Head of caudate nucleus (tissue), 42 donors: Measurements from ENCODE around the gene PHACTR3.
A peak's percentile ranks its signal among the peaks of the same experiment; 100 is the strongest.

Source experiments
- DNase-seq, 42 donors: peaks; one replicate each; pipeline versions ENCODE4 v3.0.0 to v3.0.0-alpha.2; 2020 to 2021; ENCODE audit warnings: mixed read lengths in 7 of 42
- intact Hi-C: fragments of 100-400 bp; cut with DNase I; formaldehyde crosslinking; loops from one replicate; pipeline ENCODE4 v1.15.0; 2022

PHACTR3 gene

DNA sequence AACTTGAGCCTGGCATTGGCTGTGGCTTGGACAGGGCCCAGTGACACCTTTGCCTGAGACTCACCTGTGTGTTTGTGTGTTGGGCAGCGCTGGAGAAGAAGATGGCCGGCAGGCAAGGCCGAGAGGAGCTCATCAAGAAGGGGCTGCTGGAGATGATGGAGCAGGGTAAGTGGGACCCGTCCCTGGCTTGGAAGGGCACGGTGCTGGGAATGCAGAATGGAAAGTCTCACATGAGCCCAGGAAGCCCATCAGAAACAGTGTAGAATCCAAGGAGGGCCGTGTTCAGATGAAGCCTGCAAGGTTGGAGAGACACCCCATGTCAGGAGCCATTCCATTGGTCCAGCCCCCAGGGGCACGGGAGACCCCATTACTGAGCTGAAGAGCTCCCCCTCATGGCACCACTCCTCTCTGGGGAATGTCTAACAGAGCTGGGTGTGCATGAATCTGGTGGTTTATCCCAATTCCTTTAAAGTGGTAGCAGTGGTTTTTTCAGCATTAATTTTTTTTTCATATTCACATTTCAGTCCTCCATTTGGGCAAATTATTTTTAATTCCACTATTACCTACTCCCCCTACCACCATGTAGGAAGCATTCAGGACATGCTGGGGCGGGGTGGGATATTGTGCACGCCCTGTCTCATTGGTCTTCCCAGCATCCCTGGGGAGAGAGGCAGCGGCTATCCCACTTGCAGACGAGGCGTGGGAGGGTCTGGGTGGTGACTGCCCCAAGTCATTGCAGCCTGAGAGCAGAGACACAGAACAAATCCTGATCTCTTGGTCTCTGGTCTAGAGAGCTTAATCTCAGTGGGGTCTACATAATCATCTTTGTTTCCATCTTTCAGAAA, 143.6 kb downstream of the PHACTR3 start:
- intact Hi-C loops, result no loop called here
- DNase-seq, result no peak

GRCh38 chr20:59748619-59749191, 144.4 kb downstream of the PHACTR3 start:
- intact Hi-C loops, result no loop called here
- no peak for DNase-seq

DNA sequence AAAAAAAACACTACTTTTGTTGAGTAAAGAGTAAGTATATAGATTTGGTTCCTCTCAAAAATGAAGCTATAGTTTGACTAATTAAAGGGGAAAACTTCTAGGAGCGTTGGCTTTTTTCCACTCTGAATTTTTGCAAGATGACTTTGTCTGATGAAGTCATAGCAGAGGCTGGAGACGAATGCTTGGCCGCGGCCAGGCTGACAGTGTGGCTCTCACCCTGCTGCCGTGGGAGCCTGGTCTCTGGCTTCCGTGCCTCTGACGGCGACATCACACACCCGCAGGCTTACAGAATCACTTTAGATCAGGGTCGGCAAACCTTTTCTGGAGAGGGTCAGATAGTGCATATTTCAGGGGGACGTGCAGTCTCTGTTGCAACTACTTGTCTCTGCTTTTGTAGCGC, 145.0 kb downstream of the PHACTR3 start:
- DNase-seq, result peak in 23 of 42 donors; percentile 16 to 73 (median 47)

DNA sequence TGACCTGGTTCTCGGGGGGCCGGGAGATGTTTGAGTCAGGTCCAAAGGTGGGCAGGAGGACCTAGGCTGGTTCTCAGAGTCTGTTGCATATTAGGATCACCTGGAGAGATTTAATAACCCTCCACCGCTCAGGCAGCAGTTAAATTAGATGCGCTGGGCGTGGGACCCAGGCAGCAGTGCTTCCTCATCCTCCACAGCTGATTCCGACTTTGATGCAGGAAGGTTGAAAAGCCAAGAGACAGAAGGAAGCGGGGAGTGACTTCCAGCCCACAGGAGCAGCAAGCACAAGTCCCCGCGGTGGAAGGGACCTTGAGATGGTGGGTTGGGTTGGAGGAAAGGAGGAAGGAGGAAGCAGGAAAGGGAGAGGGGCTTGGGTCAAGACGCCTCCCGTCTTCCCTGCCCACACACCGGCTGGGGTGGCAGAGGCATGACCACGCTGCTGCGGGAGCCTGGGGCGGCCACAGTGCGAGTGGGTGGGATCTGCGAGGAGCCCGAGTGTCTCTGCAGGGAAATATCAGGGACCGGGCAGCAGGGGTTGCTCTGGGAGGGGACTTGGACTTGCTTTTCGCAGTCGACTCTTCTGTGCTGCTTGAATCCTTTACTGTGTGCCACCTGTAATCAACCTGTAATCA, 146.0 kb downstream of the PHACTR3 start:
- peak in 27 of 42 donors; percentile 26 to 81 (median 52) for DNase-seq
- intact Hi-C loops, result loop anchor here (2.0 to 10.0 kb wide), 4 partner anchors 76 to 180 kb away; no protein-coding TSS in a partner anchor

More for the DNA sequence above, 145.0 kb downstream of the PHACTR3 start:
- intact Hi-C loops, result no loop called here

- DNase-seq, result peak; percentile 80 to 94 (median 88)
- intact Hi-C loops, result loop anchor here (2.0 to 10.0 kb wide), 4 partner anchors 76 to 180 kb away; no protein-coding TSS in a partner anchor
Measured at GRCh38 chr20:59751075-59751711, 146.9 kb downstream of the PHACTR3 start.

GRCh38 chr20:59752101-59752586, 147.8 kb downstream of the PHACTR3 start:
- DNase-seq, result peak in 35 of 42 donors; percentile 26 to 74 (median 49)
- intact Hi-C loops, result loop anchor here (10.0 kb wide), 1 partner anchor 77 kb away; no protein-coding TSS in a partner anchor

DNA sequence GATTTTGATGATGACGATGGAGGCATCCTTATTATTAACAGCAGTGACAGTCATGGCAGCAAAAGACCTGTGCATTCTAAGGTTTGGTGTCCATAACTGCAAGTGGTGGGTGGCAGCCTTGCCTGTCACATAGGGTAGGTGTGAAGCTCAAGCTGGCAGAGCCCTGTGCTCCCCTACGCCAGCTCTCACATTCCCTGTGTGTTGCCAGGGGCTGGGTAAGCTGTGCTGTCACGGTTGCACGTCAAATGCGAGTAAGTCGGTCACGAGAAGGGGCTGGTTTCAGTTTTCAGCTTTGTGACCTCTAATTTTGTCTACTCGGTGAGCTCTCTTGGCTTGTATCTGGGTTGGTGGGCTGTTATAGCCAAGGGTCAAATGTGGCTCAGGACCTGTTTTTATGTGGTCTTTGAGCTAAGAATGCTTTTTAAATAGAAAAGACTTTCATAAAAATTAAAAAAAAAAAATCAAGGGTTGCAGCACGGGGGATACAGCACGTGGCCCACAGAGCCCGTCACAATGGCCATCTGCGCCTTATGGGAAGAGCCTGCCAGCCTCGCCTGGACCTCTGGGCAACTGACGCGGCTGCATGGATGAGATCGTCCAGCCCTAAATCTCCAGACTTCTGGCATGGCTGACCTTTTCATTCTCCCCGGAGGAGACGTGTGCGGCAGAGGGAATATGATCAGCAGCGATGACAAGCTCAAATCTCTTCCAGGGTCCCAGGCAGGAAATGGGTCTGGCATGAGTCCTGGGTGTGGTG, 148.5 kb downstream of the PHACTR3 start:
- intact Hi-C loops, result loop anchor here (10.0 kb wide), 1 partner anchor 78 kb away; no protein-coding TSS in a partner anchor
- peak in 24 of 42 donors; percentile 32 to 76 (median 56) for DNase-seq

DNA sequence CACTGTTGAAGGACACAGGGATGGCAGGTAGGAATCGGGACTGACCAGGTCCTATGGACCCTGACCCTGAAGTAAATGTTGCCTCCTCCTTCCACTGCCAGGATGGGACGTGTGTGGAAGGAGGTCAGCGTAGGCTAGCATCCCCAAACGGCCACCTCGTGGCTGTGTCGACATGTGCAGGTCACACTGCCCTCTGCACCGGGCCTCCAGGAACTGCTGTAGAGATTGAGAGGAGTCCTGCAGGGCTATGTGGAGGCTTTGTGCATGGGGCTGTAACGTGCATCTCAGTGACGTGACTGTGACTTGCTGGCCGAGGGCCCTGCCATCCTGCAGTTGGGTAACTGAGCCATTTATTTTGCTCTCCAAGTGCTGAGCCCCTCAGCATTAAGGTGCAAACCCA, 149.5 kb downstream of the PHACTR3 start:
- intact Hi-C loops, result loop anchor here (10.0 kb wide), 1 partner anchor 79 kb away; no protein-coding TSS in a partner anchor
- no peak for DNase-seq

DNA sequence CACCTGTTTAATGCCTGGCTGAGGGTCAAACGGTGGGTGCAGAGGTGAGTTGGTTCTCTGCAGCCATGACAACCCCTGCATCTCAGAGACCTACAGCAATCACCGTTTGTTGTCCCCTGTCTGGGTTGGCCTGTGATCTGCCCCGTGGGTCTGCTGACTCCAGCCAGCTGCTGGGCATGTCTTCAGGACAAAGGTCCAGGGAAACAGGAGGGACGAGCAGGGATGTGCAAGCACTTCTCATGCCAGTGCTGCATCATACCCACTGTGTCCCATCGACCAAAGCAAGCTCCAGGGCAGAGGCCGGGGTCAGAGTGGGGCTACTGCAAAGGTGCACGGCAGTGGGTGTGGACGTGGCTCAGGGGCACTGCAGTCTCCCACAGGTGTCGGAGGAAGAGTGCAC, 150.2 kb downstream of the PHACTR3 start:
- intact Hi-C loops, result loop anchor here (10.0 kb wide), 1 partner anchor 80 kb away; no protein-coding TSS in a partner anchor
- no peak for DNase-seq

- intact Hi-C loops, result loop anchor here (10.0 kb wide), 1 partner anchor 81 kb away; no protein-coding TSS in a partner anchor
- no peak for DNase-seq
Measured at GRCh38 chr20:59756241-59756640, 151.9 kb downstream of the PHACTR3 start.

GRCh38 chr20:59764037-59764436, 159.7 kb downstream of the PHACTR3 start:
- intact Hi-C loops, result no loop called here
- DNase-seq, result no peak

GRCh38 chr20:59765599-59766177, 161.3 kb downstream of the PHACTR3 start:
- intact Hi-C loops, result no loop called here
- DNase-seq, result peak in 1 of 42 donors; percentile 57

DNA sequence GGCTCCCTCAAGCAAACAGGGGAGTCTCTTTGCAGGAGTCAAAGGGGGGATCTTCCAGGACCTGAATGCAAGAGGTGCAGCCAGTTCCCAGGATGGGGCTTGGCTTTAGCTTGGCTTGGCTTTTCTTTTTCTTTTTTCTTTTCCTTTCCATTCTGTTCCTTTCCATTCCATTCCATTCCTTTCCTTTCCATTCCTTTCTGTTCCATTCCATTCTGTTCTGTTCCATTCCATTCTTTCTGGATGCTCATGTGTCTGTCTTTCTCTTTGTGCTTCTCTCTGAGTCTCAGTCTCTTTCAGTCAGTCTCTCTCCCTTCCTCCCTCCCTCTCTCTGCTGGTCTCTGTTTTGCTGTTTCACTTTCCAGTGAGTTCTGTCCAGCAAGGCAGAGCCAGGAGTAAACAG, 163.3 kb downstream of the PHACTR3 start:
- intact Hi-C loops, result no loop called here
- DNase-seq, result no peak

DNA sequence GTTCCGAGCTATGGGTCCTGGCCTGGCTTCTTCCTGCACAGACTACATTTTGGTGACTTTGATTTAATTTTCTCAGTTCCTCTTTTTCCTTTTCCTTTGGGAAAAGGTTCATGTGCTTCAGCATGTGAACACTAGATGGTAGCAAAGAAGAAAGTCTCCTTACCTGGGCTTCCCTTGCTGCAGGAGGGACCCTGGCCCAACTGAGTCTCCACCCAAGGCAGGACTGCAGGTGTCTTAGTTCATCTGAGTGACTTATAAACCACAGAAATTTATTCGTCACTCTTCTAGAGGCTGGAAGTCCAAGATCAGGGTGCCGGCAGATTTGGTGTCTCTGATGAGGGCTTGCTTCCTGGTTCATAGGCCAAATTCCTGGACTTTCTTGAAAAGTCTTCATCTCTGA, 165.9 kb downstream of the PHACTR3 start:
- intact Hi-C loops, result no loop called here
- no peak for DNase-seq

GRCh38 chr20:59770851-59771250, 166.5 kb downstream of the PHACTR3 start:
- peak in 1 of 42 donors; percentile 22 for DNase-seq
- intact Hi-C loops, result no loop called here

DNA sequence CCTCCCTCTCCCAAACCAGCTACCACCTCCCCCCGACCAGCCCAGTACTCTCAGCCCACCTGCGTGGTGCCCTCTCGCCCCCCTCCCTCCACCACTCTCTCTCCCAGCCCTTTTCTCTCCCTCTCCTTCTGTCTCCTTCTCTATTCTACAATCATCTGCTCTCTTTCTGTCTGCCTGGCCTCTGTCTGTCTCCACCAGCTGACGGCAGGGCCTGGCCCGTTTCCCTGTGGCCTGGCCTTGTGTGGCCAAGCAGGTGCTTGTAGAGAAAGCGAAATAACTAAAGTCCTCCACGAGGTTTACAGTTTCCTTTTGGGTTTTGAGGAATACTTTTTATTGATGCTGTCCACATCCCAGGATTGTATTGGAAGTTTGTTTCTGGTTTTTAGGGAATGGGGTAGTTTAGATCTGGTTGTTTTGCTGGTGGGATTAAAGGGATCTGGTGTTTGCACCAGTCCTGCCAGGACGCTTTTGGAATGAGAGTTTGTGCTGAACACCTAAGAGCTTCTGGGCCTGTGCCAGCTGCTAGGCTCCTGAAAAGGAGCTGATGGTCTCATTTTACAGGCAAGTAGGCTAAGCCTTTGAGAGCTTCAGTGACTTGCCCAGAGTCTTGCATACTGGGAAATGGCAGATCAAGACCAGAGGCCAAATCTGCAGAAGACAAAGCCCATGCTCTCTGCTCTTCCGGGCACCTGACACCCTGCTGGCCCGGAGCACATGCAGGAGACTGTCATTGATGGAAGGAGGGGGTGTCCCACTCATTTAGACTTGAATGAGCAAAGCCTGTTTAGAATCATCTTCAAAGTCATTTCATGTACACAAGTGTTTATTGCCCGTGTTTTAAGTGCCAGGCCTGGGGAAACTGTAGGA, 167.4 kb downstream of the PHACTR3 start:
- DNase-seq, result peak in 5 of 42 donors; percentile 5 to 41 (median 8)
- intact Hi-C loops, result no loop called here

- intact Hi-C loops, result no loop called here
- DNase-seq, result peak in 4 of 42 donors; percentile 1 to 19 (median 4)
Measured at GRCh38 chr20:59772373-59772705, 168.0 kb downstream of the PHACTR3 start.
